Hair follicle dermal papilla cell (primary cell): ENCODE measurements around the gene CBX3. TPM values are rescaled to one million over a fixed set of nuclear protein-coding genes. Genes with fewer than 3 reads are reported as not detected.

Experiments
- total RNA-seq: library from RNA; depleted of rRNA; stranded (reverse); fragments of >200 nt; gene quantifications from 2 replicates; pipeline ENCODE4 v1.2.3, GENCODE V29; 2012

The CBX3 gene
- 86.3 and 86.9 TPM in 2 replicates for total RNA-seq

GRCh38 chr7:26201247-26202018 is at the start of gene CBX3:
TSS of gene CBX3 (plus strand) at chr7:26201745. CDS start at chr7:26202999, 1,254 bp downstream.

GRCh38 chr7:26151953-26152781 is 49.4 kb upstream of the CBX3 start, which contains the start of gene NFE2L3:
TSS of gene NFE2L3 (plus strand) at chr7:26152198. CDS start at chr7:26152499, 301 bp downstream.

GRCh38 chr7:26200444-26201246 is 900 bp upstream of the CBX3 start, which contains the start of gene HNRNPA2B1:
TSS of gene HNRNPA2B1 (minus strand) at chr7:26200746. CDS start at chr7:26200577, 169 bp downstream.

Other genes with a start within 250 kb of the CBX3 start
- 0.16 and 0.36 TPM in 2 replicates for gene NFE2L3, start 49.5 kb upstream of the CBX3 start, total RNA-seq
- gene HNRNPA2B1, start 999 bp upstream of the CBX3 start, total RNA-seq, result 63.9 and 84.1 TPM in 2 replicates
- gene SNX10, start 90.1 kb downstream of the CBX3 start, total RNA-seq, result not detected in 2 replicates